ENCODE data around the gene P2RX5. TPM values are rescaled to one million over a fixed set of nuclear protein-coding genes. Genes with fewer than 3 reads are reported as not detected.

Gene P2RX5
- polyA plus RNA-seq, 1 donor (not counting 4 experiments of a cell fraction or from before 2014, with no cell fraction given), result 0.43 TPM

- Histone ChIP-seq H2AFZ (ENCODE audit: control insufficient read depth, low read length) (no peak overlapping the region), H3K9me1 (ENCODE audit: control insufficient read depth, extremely low read depth, insufficient read depth, low read length) (no peaks in the 10 kb centered on the region), H3K27me3 (ENCODE audit: control insufficient read depth, extremely low read depth, insufficient read depth, low read length) (peaks cover 22% of the 10 kb centered on the region), H3K9ac (ENCODE audit: control insufficient read depth, extremely low read depth, insufficient read depth, low read length) (no peak overlapping the region), H3K27ac (ENCODE audit: control insufficient read depth, insufficient read depth, low read length) (no peak overlapping the region), H3K9me3 (ENCODE audit: control insufficient read depth, low read depth, low read length) (peaks cover 5% of the 10 kb centered on the region), H3K4me2 (ENCODE audit: control insufficient read depth, extremely low read depth, insufficient read depth, low read depth, low read length) (no peak overlapping the region), H4K20me1 (ENCODE audit: control insufficient read depth, extremely low read depth, insufficient read depth, low read length) (no peaks in the 10 kb centered on the region), H3K4me3 (ENCODE audit: control insufficient read depth in 2 of 3, extremely low read depth in 1 of 3, insufficient read depth in 2 of 3, low read depth in 1 of 3, low read length in 3 of 3) (no peak overlapping the region), H3K4me1 (ENCODE audit: control insufficient read depth, extremely low read depth, insufficient read depth, low read length) (peaks cover 4% of the 10 kb centered on the region), H3K36me3 (ENCODE audit: control insufficient read depth in 2 of 2, extremely low read depth in 1 of 2, insufficient read depth in 2 of 2, low read length in 2 of 2) (no peaks in the 10 kb centered on the region), H3K79me2 (ENCODE audit: control insufficient read depth, insufficient read depth, low read length) (no peaks in the 10 kb centered on the region)
- dilution Hi-C loops (cut with MboI; ENCODE audit: extremely low pct_ligation_motif_present, low sequenced_read_pairs), result no loop called here
- DNase-seq (ENCODE audit: low read depth, low spot score) (no peak), FAIRE-seq (no peak)
- TF ChIP-seq EZH2 (IDR thresholded peaks at IDR 0.05; ENCODE audit: low read length) (no peak), CTCF (optimal IDR thresholded peaks at IDR 0.05 in 1 of 3, IDR thresholded peaks at IDR 0.05 in 1 of 3, conservative IDR thresholded peaks at IDR 0.05 in 1 of 3; ENCODE audit: extremely low read depth in 1 of 3, insufficient read depth in 2 of 3, low read length in 3 of 3) (no peak)
Observed at GRCh38 chr17:3699951-3700350, 4.0 kb upstream of the P2RX5 start.

GRCh38 chr17:3698139-3698538, 2.2 kb upstream of the P2RX5 start:
- Histone ChIP-seq H3K9ac (ENCODE audit: control insufficient read depth, extremely low read depth, insufficient read depth, low read length) (no peak overlapping the region), H3K4me3 (ENCODE audit: control insufficient read depth in 2 of 3, extremely low read depth in 1 of 3, insufficient read depth in 2 of 3, low read depth in 1 of 3, low read length in 3 of 3) (no peak overlapping the region), H3K4me1 (ENCODE audit: control insufficient read depth, extremely low read depth, insufficient read depth, low read length) (peaks cover 4% of the 10 kb centered on the region), H3K9me1 (ENCODE audit: control insufficient read depth, extremely low read depth, insufficient read depth, low read length) (no peaks in the 10 kb centered on the region), H3K36me3 (ENCODE audit: control insufficient read depth in 2 of 2, extremely low read depth in 1 of 2, insufficient read depth in 2 of 2, low read length in 2 of 2) (no peaks in the 10 kb centered on the region), H3K79me2 (ENCODE audit: control insufficient read depth, insufficient read depth, low read length) (no peaks in the 10 kb centered on the region), H3K4me2 (ENCODE audit: control insufficient read depth, extremely low read depth, insufficient read depth, low read depth, low read length) (no peak overlapping the region), H3K27me3 (ENCODE audit: control insufficient read depth, extremely low read depth, insufficient read depth, low read length) (peaks cover 35% of the 10 kb centered on the region), H2AFZ (ENCODE audit: control insufficient read depth, low read length) (no peak overlapping the region), H3K9me3 (ENCODE audit: control insufficient read depth, low read depth, low read length) (peaks cover 5% of the 10 kb centered on the region), H3K27ac (ENCODE audit: control insufficient read depth, insufficient read depth, low read length) (no peak overlapping the region), H4K20me1 (ENCODE audit: control insufficient read depth, extremely low read depth, insufficient read depth, low read length) (no peaks in the 10 kb centered on the region)
- no peak for TF ChIP-seq EZH2 (IDR thresholded peaks at IDR 0.05; ENCODE audit: low read length)
- no peak for TF ChIP-seq CTCF (optimal IDR thresholded peaks at IDR 0.05 in 1 of 3, IDR thresholded peaks at IDR 0.05 in 1 of 3, conservative IDR thresholded peaks at IDR 0.05 in 1 of 3; ENCODE audit: extremely low read depth in 1 of 3, insufficient read depth in 2 of 3, low read length in 3 of 3)
- dilution Hi-C loops (cut with MboI; ENCODE audit: extremely low pct_ligation_motif_present, low sequenced_read_pairs), result no loop called here
- FAIRE-seq (no peak), DNase-seq (ENCODE audit: low read depth, low spot score) (no peak)

All from keratinocyte (primary cell).